Mesendoderm (in vitro differentiated cells): ENCODE measurements around the gene ORC1.

ENCODE experiments used
- DNase-seq: peaks from one replicate; pipeline ENCODE4 v3.0.0; 2013
- H2AK5ac ChIP-seq: 2 replicates; pipeline ENCODE4 v1.6.1; 2013; ENCODE audit warnings: low read length, inconsistent platforms
- H2BK120ac ChIP-seq: 2 replicates; pipeline ENCODE4 v1.6.1; 2013; ENCODE audit warnings: low read depth, mild to moderate bottlenecking, low read length, moderate library complexity, mixed read lengths
- H2BK15ac ChIP-seq: replicated peaks from 2 replicates; pipeline ENCODE4 v1.6.1; 2013; ENCODE audit warnings: low read depth, mild to moderate bottlenecking, moderate library complexity
- H2BK5ac ChIP-seq: 2 replicates; pipeline ENCODE4 v1.6.1; 2013; ENCODE audit warnings: low read length, inconsistent platforms
- H3K18ac ChIP-seq: 2 replicates; pipeline ENCODE4 v1.6.1; 2013; ENCODE audit warnings: mild to moderate bottlenecking, low read length, mixed read lengths
- H3K23ac ChIP-seq: one replicate; pipeline ENCODE4 v1.6.1; 2013; ENCODE audit warnings: low read length
- H3K27ac ChIP-seq: 2 replicates; pipeline ENCODE4 v1.5.1; 2013; ENCODE audit warnings: low read depth, mild to moderate bottlenecking, inconsistent platforms, low read length, moderate library complexity
- H3K27me3 ChIP-seq: 2 replicates; pipeline ENCODE4 v1.6.1; 2013; ENCODE audit warnings: low read length, control low read depth, mild to moderate bottlenecking, inconsistent platforms; ENCODE audit not compliant: insufficient read depth, poor library complexity
- H3K36me3 ChIP-seq: 2 replicates; pipeline ENCODE4 v1.6.1; 2013; ENCODE audit warnings: low read length, inconsistent platforms; ENCODE audit not compliant: control insufficient read depth, insufficient read depth
- H3K4ac ChIP-seq: one replicate; pipeline ENCODE4 v1.6.1; 2013; ENCODE audit warnings: low read depth, mild to moderate bottlenecking, low read length, moderate library complexity
- H3K4me1 ChIP-seq: 2 replicates; pipeline ENCODE4 v1.6.1; 2013; ENCODE audit warnings: low read depth, low read length, inconsistent platforms; ENCODE audit not compliant: control insufficient read depth
- H3K4me2 ChIP-seq: 2 replicates; pipeline ENCODE4 v1.6.1; 2013; ENCODE audit warnings: low read length
- H3K4me3 ChIP-seq: 2 replicates; pipeline ENCODE4 v1.5.1; 2013; ENCODE audit warnings: mild to moderate bottlenecking, low read length
- H3K56ac ChIP-seq: one replicate; pipeline ENCODE4 v1.6.1; 2013; ENCODE audit warnings: low read length
- H3K79me1 ChIP-seq: 2 replicates; pipeline ENCODE4 v1.6.1; 2013; ENCODE audit warnings: low read length, inconsistent platforms
- H3K79me2 ChIP-seq: 2 replicates; pipeline ENCODE4 v1.6.1; 2013; ENCODE audit warnings: mild to moderate bottlenecking, low read length; ENCODE audit not compliant: control insufficient read depth, insufficient read depth
- H3K9ac ChIP-seq: 2 replicates; pipeline ENCODE4 v1.6.1; 2013; ENCODE audit warnings: low read length, inconsistent platforms
- H4K5ac ChIP-seq: one replicate; pipeline ENCODE4 v1.6.1; 2013; ENCODE audit warnings: low read length
- H4K8ac ChIP-seq: one replicate; pipeline ENCODE4 v1.6.1; 2013; ENCODE audit warnings: low read depth, mild to moderate bottlenecking, control low read depth, low read length, moderate library complexity
- WGBS: extraction: QIAGEN DNeasy Blood & Tissue Kit; methylation state at CpG from one replicate; pipeline ENCODE4 v1.1.7; 2013; ENCODE audit warnings: low lambda C conversion rate, missing lambda C conversion rate; ENCODE audit not compliant: insufficient coverage; ENCODE audit errors: extremely low coverage; 5-methylcytosine and 5-hydroxymethylcytosine counted together

The ORC1 gene

DNA sequence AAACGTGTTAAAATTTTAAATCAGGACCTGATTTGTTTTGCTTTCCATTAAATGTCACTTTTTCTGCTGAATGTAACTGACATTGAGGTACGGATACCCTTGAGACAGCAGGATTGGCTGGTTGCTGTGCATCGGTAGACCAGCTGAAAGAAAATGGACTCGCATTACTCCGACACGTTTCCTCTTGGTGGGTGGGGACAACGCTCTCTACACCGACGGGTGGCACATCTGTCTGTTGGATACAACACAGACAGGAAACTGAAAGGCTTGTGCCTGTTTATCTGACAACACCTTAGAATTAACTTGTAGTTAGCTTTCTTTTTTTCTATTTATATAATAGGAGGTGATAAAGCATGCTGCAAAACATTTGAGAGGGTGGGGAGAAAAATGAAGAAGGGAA lies 19.5 kb upstream of the ORC1 start:
- no peaks in the 10 kb centered on the region for H3K4me1 ChIP-seq
- H3K27me3 ChIP-seq: no peaks in the 10 kb centered on the region
- H3K36me3 ChIP-seq: no peaks in the 10 kb centered on the region
- H3K4me3 ChIP-seq: no peak overlapping the region
- H2AK5ac ChIP-seq: no peak overlapping the region
- no peak overlapping the region for H4K5ac ChIP-seq
- no peak overlapping the region for H3K18ac ChIP-seq
- H3K79me1 ChIP-seq: no peaks in the 10 kb centered on the region
- H3K9ac ChIP-seq: no peak overlapping the region
- H3K79me2 ChIP-seq: no peaks in the 10 kb centered on the region
- H2BK5ac ChIP-seq: no peak overlapping the region
- H3K23ac ChIP-seq: no peak overlapping the region
- H3K56ac ChIP-seq: no peak overlapping the region
- DNase-seq: peak; percentile 22
- no peak overlapping the region for H3K4me2 ChIP-seq
- H4K8ac ChIP-seq: no peak overlapping the region
- no peak overlapping the region for H3K4ac ChIP-seq
- no peak overlapping the region for H3K27ac ChIP-seq
- WGBS: no CpG with 5 or more reads among the region's 9 CpGs
- no peak overlapping the region for H2BK15ac ChIP-seq
- H2BK120ac ChIP-seq: no peak overlapping the region

DNA sequence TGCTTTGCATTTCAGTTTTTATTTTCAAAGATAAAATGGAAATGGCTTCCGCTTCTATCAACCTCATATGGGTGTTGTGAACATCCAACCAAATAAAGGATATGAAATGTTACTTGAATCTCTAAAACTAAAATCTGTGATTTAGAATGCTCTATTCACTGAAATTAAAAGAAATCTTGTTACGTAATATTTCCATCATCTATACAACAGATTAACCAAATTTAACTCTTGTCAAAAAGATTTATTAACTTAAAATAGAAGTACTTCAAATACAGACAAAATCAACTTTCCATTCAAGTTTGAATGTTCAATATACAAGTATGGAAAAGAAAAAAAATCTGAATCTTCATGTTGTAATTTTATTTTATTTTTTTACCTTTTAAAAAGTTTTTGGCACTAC lies 18.8 kb upstream of the ORC1 start:
- H2BK5ac ChIP-seq: no peak overlapping the region
- H3K27ac ChIP-seq: no peak overlapping the region
- no peak overlapping the region for H3K4ac ChIP-seq
- H3K4me1 ChIP-seq: no peaks in the 10 kb centered on the region
- no peak overlapping the region for H3K9ac ChIP-seq
- no peak overlapping the region for H3K18ac ChIP-seq
- H3K4me3 ChIP-seq: no peak overlapping the region
- no peak overlapping the region for H4K5ac ChIP-seq
- WGBS: no CpG with 5 or more reads among the region's 2 CpGs
- H3K27me3 ChIP-seq: no peaks in the 10 kb centered on the region
- H4K8ac ChIP-seq: no peak overlapping the region
- H2BK120ac ChIP-seq: no peak overlapping the region
- H3K79me2 ChIP-seq: no peaks in the 10 kb centered on the region
- DNase-seq: no peak
- no peak overlapping the region for H3K56ac ChIP-seq
- H3K79me1 ChIP-seq: no peaks in the 10 kb centered on the region
- H2AK5ac ChIP-seq: no peak overlapping the region
- no peaks in the 10 kb centered on the region for H3K36me3 ChIP-seq
- no peak overlapping the region for H3K4me2 ChIP-seq
- no peak overlapping the region for H2BK15ac ChIP-seq
- H3K23ac ChIP-seq: no peak overlapping the region

- H3K9ac ChIP-seq: no peak overlapping the region
- H3K79me1 ChIP-seq: no peaks in the 10 kb centered on the region
- no peak overlapping the region for H3K56ac ChIP-seq
- H4K8ac ChIP-seq: no peak overlapping the region
- no peak overlapping the region for H4K5ac ChIP-seq
- H2BK15ac ChIP-seq: no peak overlapping the region
- H3K36me3 ChIP-seq: no peaks in the 10 kb centered on the region
- no peak overlapping the region for H2AK5ac ChIP-seq
- WGBS: no CpG with 5 or more reads among the region's 1 CpG
- H3K4me3 ChIP-seq: no peak overlapping the region
- no peak overlapping the region for H2BK120ac ChIP-seq
- no peaks in the 10 kb centered on the region for H3K79me2 ChIP-seq
- no peak overlapping the region for H3K4ac ChIP-seq
- no peak overlapping the region for H3K23ac ChIP-seq
- no peak overlapping the region for H2BK5ac ChIP-seq
- H3K27me3 ChIP-seq: no peaks in the 10 kb centered on the region
- no peak for DNase-seq
- H3K27ac ChIP-seq: no peak overlapping the region
- H3K4me1 ChIP-seq: no peaks in the 10 kb centered on the region
- no peak overlapping the region for H3K18ac ChIP-seq
- H3K4me2 ChIP-seq: no peak overlapping the region
Observed at GRCh38 chr1:52420713-52421112, 16.5 kb upstream of the ORC1 start.

DNA sequence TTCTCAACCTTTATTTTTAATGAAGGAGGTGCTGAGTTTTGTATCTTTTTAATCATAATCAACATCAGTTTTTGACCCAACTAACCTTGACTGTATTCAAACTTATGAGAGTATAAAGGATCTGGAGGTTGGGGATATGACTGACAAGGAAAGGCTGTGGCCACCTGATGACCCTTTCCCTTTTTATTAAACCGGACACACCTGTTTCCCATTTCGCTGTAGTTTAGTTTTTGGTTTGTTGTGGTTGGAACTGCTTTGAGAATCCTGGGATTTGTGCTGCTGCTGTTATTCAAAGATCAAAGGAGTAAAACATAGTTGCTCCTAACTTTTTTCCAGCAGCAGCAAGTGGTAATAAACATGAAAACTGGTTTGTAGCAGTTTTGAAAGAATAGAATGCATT lies 12.6 kb upstream of the ORC1 start:
- H3K4me1 ChIP-seq: no peaks in the 10 kb centered on the region
- no peak overlapping the region for H3K18ac ChIP-seq
- H3K23ac ChIP-seq: no peak overlapping the region
- no peaks in the 10 kb centered on the region for H3K79me1 ChIP-seq
- H3K4me2 ChIP-seq: no peak overlapping the region
- no peak overlapping the region for H4K8ac ChIP-seq
- H3K56ac ChIP-seq: no peak overlapping the region
- H3K27ac ChIP-seq: no peak overlapping the region
- no peak overlapping the region for H2BK15ac ChIP-seq
- no peak overlapping the region for H3K9ac ChIP-seq
- no peak overlapping the region for H3K4ac ChIP-seq
- H3K4me3 ChIP-seq: no peak overlapping the region
- peaks cover 10% of the 10 kb centered on the region for H3K36me3 ChIP-seq
- H2AK5ac ChIP-seq: no peak overlapping the region
- WGBS: no CpG with 5 or more reads among the region's 2 CpGs
- no peak overlapping the region for H2BK5ac ChIP-seq
- no peak for DNase-seq
- no peak overlapping the region for H2BK120ac ChIP-seq
- H4K5ac ChIP-seq: no peak overlapping the region
- H3K79me2 ChIP-seq: no peaks in the 10 kb centered on the region
- H3K27me3 ChIP-seq: no peaks in the 10 kb centered on the region

GRCh38 chr1:52414942-52415341 lies 10.7 kb upstream of the ORC1 start:
- Histone ChIP-seq H3K27ac (no peak overlapping the region), H4K8ac (no peak overlapping the region), H3K79me2 (no peaks in the 10 kb centered on the region), H3K27me3 (no peaks in the 10 kb centered on the region), H2BK5ac (no peak overlapping the region), H3K9ac (no peak overlapping the region), H3K23ac (no peak overlapping the region), H3K4ac (no peak overlapping the region), H2AK5ac (no peak overlapping the region), H2BK15ac (no peak overlapping the region), H2BK120ac (no peak overlapping the region), H3K56ac (no peak overlapping the region), H3K4me1 (no peaks in the 10 kb centered on the region), H3K18ac (no peak overlapping the region), H3K4me3 (no peak overlapping the region), H3K36me3 (peaks cover 13% of the 10 kb centered on the region), H3K4me2 (no peak overlapping the region), H3K79me1 (no peaks in the 10 kb centered on the region), H4K5ac (no peak overlapping the region)
- DNase-seq: no peak

- WGBS: no CpG with 5 or more reads among the region's 10 CpGs
- H2BK120ac ChIP-seq: no peak overlapping the region
Observed at GRCh38 chr1:52413410-52413989, 9.3 kb upstream of the ORC1 start.

More at GRCh38 chr1:52413410-52413989, 9.3 kb upstream of the ORC1 start:
- Histone ChIP-seq H3K79me1 (no peaks in the 10 kb centered on the region), H2BK5ac (no peak overlapping the region), H3K23ac (no peak overlapping the region), H3K4ac (no peak overlapping the region), H3K27me3 (no peaks in the 10 kb centered on the region), H3K4me3 (no peak overlapping the region), H3K79me2 (no peaks in the 10 kb centered on the region), H4K8ac (no peak overlapping the region), H3K18ac (no peak overlapping the region), H2BK15ac (no peak overlapping the region), H3K36me3 (peaks cover 19% of the 10 kb centered on the region), H3K27ac (no peak overlapping the region), H3K4me1 (no peaks in the 10 kb centered on the region), H3K4me2 (no peak overlapping the region), H3K9ac (no peak overlapping the region), H2AK5ac (no peak overlapping the region), H4K5ac (no peak overlapping the region), H3K56ac (no peak overlapping the region)
- DNase-seq: no peak
